Bronchial epithelial cell (primary cell): ENCODE data around the gene DNASE2B. TPM values are rescaled to one million over a fixed set of nuclear protein-coding genes. Genes with fewer than 3 reads are reported as not detected.

Experiments
- DNase-seq: peaks from one replicate; pipeline ENCODE4 v3.0.0-alpha.2; 2010; ENCODE audit warnings: low read depth
- FAIRE-seq: peaks from 2 replicates; lab custom pipeline; 2011; peaks lifted over from hg19 to GRCh38; lab: Jason Lieb, UNC
- H3K27me3 ChIP-seq: 2 replicates; pipeline ENCODE4 v1.5.1; 2011; ENCODE audit warnings: low read length; ENCODE audit not compliant: control insufficient read depth, insufficient read depth
- H3K36me3 ChIP-seq: 2 replicates; pipeline ENCODE4 v1.5.1; 2011; ENCODE audit warnings: low read length; ENCODE audit not compliant: control insufficient read depth, insufficient read depth
- H3K4me3 ChIP-seq: 2 replicates; pipeline ENCODE4 v1.5.1; 2011; ENCODE audit warnings: mild to moderate bottlenecking, low read depth, low read length, control low read depth
- CTCF ChIP-seq: IDR thresholded peaks from 2 replicates; pipeline ENCODE4 v1.5.1; 2011; ENCODE audit warnings: mild to moderate bottlenecking, moderate library complexity, low read length, control low read depth, inconsistent platforms; ENCODE audit not compliant: insufficient read depth, severe bottlenecking
- total RNA-seq: library from RNA; depleted of rRNA; stranded (reverse); fragments of >200 nt; gene quantifications from 2 replicates; pipeline ENCODE4 v1.2.1, GENCODE V29; 2014

Gene DNASE2B
- total RNA-seq, 1 donor from 2014 or later, result not detected

- Histone ChIP-seq H3K4me3 (no peak overlapping the region), H3K36me3 (no peaks in the 10 kb centered on the region), H3K27me3 (no peaks in the 10 kb centered on the region)
- no peak for TF ChIP-seq CTCF
- FAIRE-seq (no peak), DNase-seq (no peak)
These were observed 35.3 kb upstream of the DNASE2B start for GRCh38 chr1:84363019-84363418.

GRCh38 chr1:84363622-84364021, 34.7 kb upstream of the DNASE2B start:
- FAIRE-seq (no peak), DNase-seq (no peak)
- H3K36me3 ChIP-seq, result no peaks in the 10 kb centered on the region
- no peaks in the 10 kb centered on the region for H3K27me3 ChIP-seq
- no peak for TF ChIP-seq CTCF
- no peak overlapping the region for H3K4me3 ChIP-seq

- TF ChIP-seq CTCF, result no peak
- H3K36me3 ChIP-seq, result no peaks in the 10 kb centered on the region
- H3K4me3 ChIP-seq, result no peak overlapping the region
- FAIRE-seq (no peak), DNase-seq (peak; percentile 97)
- H3K27me3 ChIP-seq, result no peaks in the 10 kb centered on the region
These were observed 32.8 kb upstream of the DNASE2B start for GRCh38 chr1:84365225-84366221.

GRCh38 chr1:84366786-84367185, 31.5 kb upstream of the DNASE2B start:
- FAIRE-seq (no peak), DNase-seq (no peak)
- Histone ChIP-seq H3K36me3 (no peaks in the 10 kb centered on the region), H3K27me3 (no peaks in the 10 kb centered on the region), H3K4me3 (no peak overlapping the region)
- no peak for TF ChIP-seq CTCF

- H3K4me3 ChIP-seq, result no peak overlapping the region
- DNase-seq (no peak), FAIRE-seq (no peak)
- H3K27me3 ChIP-seq, result no peaks in the 10 kb centered on the region
- no peaks in the 10 kb centered on the region for H3K36me3 ChIP-seq
- no peak for TF ChIP-seq CTCF
These were observed 31.1 kb upstream of the DNASE2B start for GRCh38 chr1:84367219-84367618.
